Nephron progenitor cell (in vitro differentiated cells): ENCODE data around the gene FDXACB1.

Experiments used
- DNase-seq: peaks from one replicate; pipeline ENCODE4 v3.0.0; 2021
- H3K27ac Mint-ChIP-seq: 2 replicates; pipeline ENCODE4 v1.8.0; 2021; ENCODE audit warnings: mild to moderate bottlenecking, moderate library complexity, mixed read lengths
- H3K27me3 Mint-ChIP-seq: 2 replicates; pipeline ENCODE4 v1.8.0; 2021; ENCODE audit warnings: mild to moderate bottlenecking, low read depth, mixed read lengths; ENCODE audit not compliant: poor library complexity
- H3K36me3 Mint-ChIP-seq: 2 replicates; pipeline ENCODE4 v1.8.0; 2021; ENCODE audit warnings: low read depth, mixed read lengths
- H3K4me1 Mint-ChIP-seq: 2 replicates; pipeline ENCODE4 v1.8.0; 2021; ENCODE audit warnings: mixed read lengths
- H3K4me3 Mint-ChIP-seq: 2 replicates; pipeline ENCODE4 v1.8.0; 2021; ENCODE audit warnings: mild to moderate bottlenecking, moderate library complexity, mixed read lengths
- H3K9me3 Mint-ChIP-seq: 2 replicates; pipeline ENCODE4 v1.8.0; 2021; ENCODE audit warnings: mild to moderate bottlenecking, moderate library complexity, mixed read lengths
- TF ChIP-seq, protein P1 (sequence below): fragments of 200-600 bp; sonication (generic); IDR thresholded peaks from 2 replicates; pipeline ENCODE4 v1.5.0; 2021; ENCODE audit warnings: antibody characterized with exemption

FDXACB1 gene, protein sequence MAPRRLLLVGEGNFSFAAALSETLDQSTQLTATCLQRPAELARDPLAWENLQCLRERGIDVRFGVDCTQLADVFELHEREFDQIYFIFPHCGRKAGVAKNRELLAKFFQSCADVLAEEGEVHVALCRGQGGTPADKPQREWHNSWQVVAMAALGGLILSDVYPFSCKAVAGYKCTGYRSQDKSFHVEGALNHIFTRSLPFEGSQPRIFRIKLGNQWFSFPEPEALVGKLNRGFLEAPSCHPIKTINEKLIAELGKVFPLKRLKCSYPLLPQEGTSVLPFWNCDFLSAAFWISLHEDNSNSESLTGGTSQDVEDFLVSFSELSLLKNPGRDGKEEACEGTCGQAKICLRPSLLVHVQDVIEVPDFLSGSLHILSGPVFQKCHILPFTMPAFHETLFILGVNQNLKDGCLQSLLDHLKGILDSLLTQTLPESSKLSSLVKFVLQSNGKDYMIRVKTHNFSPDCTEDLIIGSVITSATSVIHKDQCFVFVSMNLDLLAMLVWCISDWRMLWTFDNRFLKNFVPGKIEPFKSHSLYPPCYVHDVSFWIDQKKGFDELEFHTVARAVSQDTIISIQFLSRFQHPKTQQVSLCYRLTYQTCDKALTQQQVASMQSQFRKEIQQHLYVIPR

DNA sequence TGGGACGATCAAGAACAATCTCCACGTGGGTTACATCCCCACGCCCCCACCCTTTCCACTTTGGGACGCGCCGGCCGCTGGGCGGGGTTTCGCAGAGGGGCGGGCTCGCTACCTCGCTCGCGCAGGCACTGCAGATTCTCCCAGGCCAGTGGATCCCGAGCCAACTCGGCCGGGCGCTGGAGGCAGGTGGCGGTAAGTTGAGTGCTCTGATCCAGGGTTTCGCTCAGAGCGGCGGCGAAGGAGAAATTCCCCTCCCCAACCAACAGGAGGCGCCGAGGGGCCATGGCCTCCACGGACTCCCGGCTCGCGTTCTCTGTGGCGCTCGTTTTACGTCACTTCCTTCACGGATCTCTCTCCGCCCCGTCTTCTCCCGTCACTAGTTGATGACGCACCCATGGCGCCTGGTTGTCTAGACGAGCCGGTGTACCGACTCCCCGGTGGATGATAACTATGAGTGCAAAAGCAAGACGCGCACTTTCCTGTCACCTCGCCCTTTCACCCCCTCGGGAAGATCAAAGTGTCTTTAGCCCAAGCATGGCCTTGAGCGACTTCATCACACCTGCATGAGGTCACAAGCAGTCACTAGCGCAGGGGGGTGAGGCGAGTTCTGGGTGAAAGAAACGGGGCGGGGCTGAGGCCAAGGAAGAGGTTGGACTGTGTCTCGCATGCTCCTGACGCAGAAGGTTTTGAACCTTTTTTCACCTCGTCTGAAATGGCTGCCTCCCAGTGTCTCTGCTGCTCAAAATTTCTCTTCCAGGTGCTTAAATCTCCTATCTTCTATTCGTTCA, at the start of gene FDXACB1, which contains the start of gene CFAP68:
TSS of gene FDXACB1 (minus strand) at position 317 of the 788 bp plus-strand sequence. CDS start at position 284, 33 bp downstream.
TSS of gene CFAP68 (plus strand) at position 693 of the 788 bp plus-strand sequence. CDS start at position 713, 20 bp downstream.
- peaks cover 3% of the 10 kb centered on the region for H3K27me3 Mint-ChIP-seq
- TF ChIP-seq, protein P1, sequence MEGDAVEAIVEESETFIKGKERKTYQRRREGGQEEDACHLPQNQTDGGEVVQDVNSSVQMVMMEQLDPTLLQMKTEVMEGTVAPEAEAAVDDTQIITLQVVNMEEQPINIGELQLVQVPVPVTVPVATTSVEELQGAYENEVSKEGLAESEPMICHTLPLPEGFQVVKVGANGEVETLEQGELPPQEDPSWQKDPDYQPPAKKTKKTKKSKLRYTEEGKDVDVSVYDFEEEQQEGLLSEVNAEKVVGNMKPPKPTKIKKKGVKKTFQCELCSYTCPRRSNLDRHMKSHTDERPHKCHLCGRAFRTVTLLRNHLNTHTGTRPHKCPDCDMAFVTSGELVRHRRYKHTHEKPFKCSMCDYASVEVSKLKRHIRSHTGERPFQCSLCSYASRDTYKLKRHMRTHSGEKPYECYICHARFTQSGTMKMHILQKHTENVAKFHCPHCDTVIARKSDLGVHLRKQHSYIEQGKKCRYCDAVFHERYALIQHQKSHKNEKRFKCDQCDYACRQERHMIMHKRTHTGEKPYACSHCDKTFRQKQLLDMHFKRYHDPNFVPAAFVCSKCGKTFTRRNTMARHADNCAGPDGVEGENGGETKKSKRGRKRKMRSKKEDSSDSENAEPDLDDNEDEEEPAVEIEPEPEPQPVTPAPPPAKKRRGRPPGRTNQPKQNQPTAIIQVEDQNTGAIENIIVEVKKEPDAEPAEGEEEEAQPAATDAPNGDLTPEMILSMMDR = peak; percentile 94

DNA sequence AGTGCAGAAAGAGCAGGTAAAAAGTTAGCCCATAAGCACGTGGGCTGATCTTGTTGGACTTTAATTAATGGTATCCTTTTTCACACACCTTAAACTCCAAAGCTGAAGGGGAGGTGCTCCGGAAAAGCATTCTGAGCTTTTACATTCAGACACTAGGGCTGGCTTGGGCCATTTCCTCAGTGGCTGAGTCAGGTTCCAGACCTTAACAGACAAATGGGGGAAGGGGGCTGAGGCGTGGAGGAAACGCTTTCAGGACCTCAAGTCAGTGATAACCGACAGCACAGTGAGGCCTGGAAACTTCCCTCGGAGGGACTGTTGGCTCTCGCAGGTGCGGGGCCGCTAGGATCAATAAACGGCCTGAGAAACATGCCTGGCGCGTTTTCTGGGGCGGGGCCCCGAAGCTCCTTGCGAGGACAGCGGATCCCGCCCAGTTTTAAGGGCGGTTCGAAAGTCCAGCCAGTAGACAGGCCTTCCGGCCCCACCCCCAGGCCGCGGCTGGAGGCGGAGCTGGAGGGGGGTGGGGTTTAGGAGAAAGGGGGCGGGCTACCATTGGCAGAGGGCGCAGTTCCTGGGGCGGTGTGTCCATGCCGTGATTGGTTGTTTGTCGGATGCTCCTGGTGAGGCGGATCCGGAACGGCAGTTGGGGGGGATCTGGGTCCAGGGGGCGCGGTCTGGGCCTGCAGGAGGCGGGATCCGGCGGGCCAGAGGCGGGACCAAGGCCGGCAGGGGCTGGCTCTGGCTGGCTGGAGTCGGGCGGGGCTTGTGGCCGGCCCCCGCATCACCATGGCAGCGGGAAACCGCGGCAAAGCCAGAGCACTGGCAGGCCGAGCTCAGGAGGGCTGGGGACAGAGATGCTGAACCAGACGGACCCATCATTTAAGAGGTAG, 47.8 kb upstream of the FDXACB1 start:
- peak overlapping the region; percentile 99 for H3K27ac Mint-ChIP-seq
- H3K9me3 Mint-ChIP-seq = no peaks in the 10 kb centered on the region
- peak overlapping the region; percentile 81 for H3K4me3 Mint-ChIP-seq
- peaks cover 4% of the 10 kb centered on the region for H3K27me3 Mint-ChIP-seq
- peaks cover 46% of the 10 kb centered on the region for H3K4me1 Mint-ChIP-seq
- DNase-seq = peak; percentile 98
- TF ChIP-seq, protein P1 = no peak
- no peaks in the 10 kb centered on the region for H3K36me3 Mint-ChIP-seq

More for the DNA sequence above, at the start of gene FDXACB1, which contains the start of gene CFAP68:
- Mint-ChIP-seq H3K36me3 (no peaks in the 10 kb centered on the region), H3K27ac (peak within 1 kb of the TSS; percentile 100), H3K9me3 (no peaks in the 10 kb centered on the region), H3K4me3 (peak within 1 kb of the TSS; percentile 95), H3K4me1 (peaks cover 17% of the 10 kb centered on the region)
- peak; percentile 95 for DNase-seq

DNA sequence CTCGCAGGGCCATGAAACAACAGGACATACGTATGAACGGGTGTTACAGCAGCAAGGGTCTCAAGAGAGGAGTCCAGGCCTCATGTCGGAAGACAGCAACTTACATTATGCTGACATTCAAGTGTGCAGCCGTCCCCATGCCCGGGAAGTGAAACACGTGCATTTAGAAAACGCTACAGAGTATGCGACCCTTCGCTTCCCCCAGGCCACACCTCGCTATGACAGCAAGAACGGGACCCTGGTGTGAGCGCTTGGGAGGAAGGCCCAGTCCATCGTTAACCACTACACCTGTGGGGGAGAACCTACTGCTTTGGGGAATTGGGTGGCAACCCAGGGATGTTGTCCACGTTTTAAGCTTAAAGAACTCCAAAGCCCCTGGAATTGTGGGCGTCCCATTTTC, 47.0 kb upstream of the FDXACB1 start:
- Mint-ChIP-seq H3K36me3 (no peaks in the 10 kb centered on the region), H3K9me3 (no peaks in the 10 kb centered on the region), H3K27ac (no peak overlapping the region), H3K4me1 (peaks cover 46% of the 10 kb centered on the region), H3K27me3 (peaks cover 7% of the 10 kb centered on the region), H3K4me3 (peak overlapping the region; percentile 77)
- DNase-seq = no peak
- TF ChIP-seq, protein P1 = no peak

DNA sequence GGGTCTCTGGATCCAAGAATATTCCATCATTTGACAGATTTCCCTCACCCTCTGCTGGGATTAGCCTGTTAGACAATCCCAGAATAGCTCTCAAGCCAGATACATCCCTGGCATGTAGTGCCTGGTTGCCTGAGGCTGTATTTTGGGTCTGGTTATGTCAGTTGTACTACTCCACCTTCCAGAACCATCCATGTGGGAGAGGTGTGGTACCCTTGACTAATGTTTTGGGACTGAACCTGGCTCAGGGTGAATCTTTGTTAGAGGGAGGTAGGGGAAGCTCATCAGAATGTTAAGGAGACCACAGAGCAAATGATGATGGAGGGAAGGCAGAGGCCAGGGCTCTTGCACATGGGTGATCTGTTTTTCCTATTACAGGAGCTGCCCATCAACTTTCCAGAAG, 45.0 kb upstream of the FDXACB1 start:
- Mint-ChIP-seq H3K4me3 (peak overlapping the region; percentile 3), H3K4me1 (peaks cover 48% of the 10 kb centered on the region), H3K9me3 (no peaks in the 10 kb centered on the region), H3K27ac (no peak overlapping the region), H3K27me3 (peaks cover 7% of the 10 kb centered on the region), H3K36me3 (no peaks in the 10 kb centered on the region)
- TF ChIP-seq, protein P1 = no peak
- DNase-seq = no peak

DNA sequence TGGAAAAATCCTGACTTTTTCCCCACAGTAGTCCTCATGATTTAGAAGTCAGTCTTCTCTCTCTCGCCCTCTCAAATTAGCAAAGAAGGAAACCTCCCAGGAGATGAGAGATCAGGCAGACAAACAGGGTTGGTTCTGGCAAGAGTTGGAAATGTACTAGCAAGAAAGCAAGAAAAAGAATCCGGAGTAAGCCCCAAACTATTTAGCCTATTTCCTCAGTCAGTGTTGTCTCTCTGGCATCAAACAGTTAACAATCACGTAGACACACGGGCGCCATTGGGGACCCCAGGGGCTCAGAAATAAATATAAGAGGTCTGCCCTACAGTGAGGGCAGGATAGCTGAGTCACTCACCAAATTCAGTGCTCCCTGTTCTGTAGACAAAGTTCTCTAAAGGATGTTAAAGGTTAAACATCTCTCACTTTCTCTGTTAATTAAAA, 44.4 kb upstream of the FDXACB1 start:
- peak overlapping the region; percentile 93 for H3K27ac Mint-ChIP-seq
- H3K4me1 Mint-ChIP-seq = peaks cover 53% of the 10 kb centered on the region
- H3K4me3 Mint-ChIP-seq = peak overlapping the region; percentile 18

More for the DNA sequence above, 44.4 kb upstream of the FDXACB1 start:
- Mint-ChIP-seq H3K9me3 (no peaks in the 10 kb centered on the region), H3K27me3 (peaks cover 7% of the 10 kb centered on the region), H3K36me3 (no peaks in the 10 kb centered on the region)
- no peak for DNase-seq
- TF ChIP-seq, protein P1 = no peak
